ENCODE results near the gene HOXB5.

DNA sequence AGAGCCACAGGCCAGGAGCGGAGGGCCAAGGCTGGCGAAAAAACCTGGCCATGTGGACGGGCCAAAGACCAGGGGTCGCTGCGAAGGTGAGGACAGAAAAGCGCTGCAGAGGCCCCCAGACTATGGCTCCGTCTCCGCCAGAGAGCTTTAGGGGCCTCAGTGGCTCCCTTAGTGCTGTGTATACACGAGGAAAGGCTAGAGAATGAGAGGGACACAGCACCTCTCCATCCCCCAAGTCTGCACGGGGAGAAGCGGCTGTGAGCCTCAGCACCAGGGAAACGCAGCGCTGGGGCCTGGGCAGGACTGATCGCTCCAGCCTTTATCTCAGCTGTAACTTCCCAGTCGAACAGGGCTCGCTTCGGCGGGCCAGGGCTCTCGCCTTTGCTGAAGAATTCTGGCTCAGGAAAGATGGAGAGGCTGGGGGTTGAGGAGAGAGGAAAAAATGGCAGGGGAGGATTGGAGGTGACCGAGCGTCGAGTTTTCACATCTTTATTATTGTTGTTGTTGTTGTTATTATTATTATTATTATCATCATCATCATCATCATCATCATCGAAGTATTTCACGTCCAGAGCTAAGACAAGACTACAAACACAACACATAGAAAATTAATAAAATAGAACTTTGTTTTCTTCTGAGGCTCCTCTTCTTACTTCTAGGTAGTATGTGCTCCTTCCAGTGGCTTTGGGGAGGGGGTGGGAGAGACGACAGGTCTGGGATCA lies 1.9 kb upstream of the HOXB5 start:
- TF ChIP-seq POLR2A (IDR thresholded peaks at IDR 0.05) (no peak), CTCF (IDR thresholded peaks at IDR 0.05) (no peak)
